ENCODE measurements around the gene ARHGAP6.

ARHGAP6 gene

GRCh38 chrX:11103751-11104150 is 562.0 kb downstream of the ARHGAP6 start:
- no peak for DNase-seq (ENCODE audit: low spot score)

DNA sequence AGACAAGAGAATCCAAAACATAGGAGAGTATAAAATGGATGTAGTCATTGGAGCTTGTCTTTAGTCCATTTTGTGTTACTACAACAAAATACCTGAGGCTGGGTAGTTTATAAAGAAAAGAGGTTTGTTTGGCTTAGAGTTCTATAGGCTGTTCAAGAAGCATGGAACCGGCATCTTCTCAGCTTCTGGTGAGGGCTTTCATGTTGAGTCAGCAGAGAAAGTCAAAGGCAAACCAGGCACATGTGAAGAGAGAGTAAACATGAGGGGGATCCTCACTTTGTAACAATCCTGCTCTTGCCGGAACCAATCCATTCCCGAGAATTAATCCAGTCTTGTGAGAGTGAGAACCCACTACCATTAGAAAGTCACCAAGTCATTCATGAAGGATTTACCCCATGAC is 562.7 kb downstream of the ARHGAP6 start:
- no peak for DNase-seq (ENCODE audit: low spot score)

GRCh38 chrX:11100281-11101035 is 565.3 kb downstream of the ARHGAP6 start:
- DNase-seq (ENCODE audit: low spot score), result peak; percentile 31

GRCh38 chrX:11099465-11099864 is 566.3 kb downstream of the ARHGAP6 start:
- DNase-seq (ENCODE audit: low spot score), result no peak

DNA sequence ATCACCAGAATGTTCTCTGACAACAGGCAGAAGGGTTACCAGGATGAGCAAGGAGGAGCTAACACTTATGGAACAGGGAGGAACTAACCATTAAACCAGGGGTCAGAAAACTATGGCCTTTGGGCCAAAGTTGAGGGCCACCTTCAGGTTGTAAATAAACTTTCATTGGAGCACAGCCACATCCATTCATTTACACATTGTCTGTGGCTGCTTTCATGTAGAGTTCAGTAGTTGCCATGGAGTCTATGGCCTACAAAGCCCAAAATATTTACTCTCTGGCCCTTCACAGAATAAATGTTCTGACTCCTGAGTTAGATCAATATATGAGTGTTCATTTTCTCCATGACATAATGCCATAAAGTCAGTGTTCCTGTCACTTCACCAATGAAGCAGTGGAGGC is 567.8 kb downstream of the ARHGAP6 start:
- no peak for DNase-seq (ENCODE audit: low spot score)

GRCh38 chrX:11089802-11090201 is 575.9 kb downstream of the ARHGAP6 start:
- DNase-seq (ENCODE audit: low spot score), result no peak
